OCI-LY7 (cell line): ENCODE measurements around the gene IL4I1. TPM values are rescaled to one million over a fixed set of nuclear protein-coding genes. Genes with fewer than 3 reads are reported as not detected.

Experiments used
- BruUV-seq: library from RNA; stranded (reverse); fragments of 400-500 nt; replicated peaks from 2 replicates; lab custom pipeline; 2021; lab: Mats Ljungman, UMichigan
- CTCF ChIA-PET: fragments of 300-600 bp; sonication (Branson Sonifier 250); formaldehyde crosslinking; loops from one replicate; lab custom pipeline; 2022; ENCODE audit warnings: antibody characterized with exemption; ENCODE audit not compliant: unreplicated experiment; lab: Charles Lee
- POLR2A ChIA-PET: fragments of 300-600 bp; sonication (Branson Sonifier 250); formaldehyde crosslinking; loops from one replicate; lab custom pipeline; 2022; ENCODE audit warnings: antibody characterized with exemption; lab: Charles Lee
- DNase-seq: peaks from one replicate; pipeline ENCODE4 v3.0.0-alpha.2; 2015; ENCODE audit warnings: low spot score
- H2AFZ ChIP-seq: fragments of 200-600 bp; sonication (generic), shearing (Covaris generic); 2 replicates; pipeline ENCODE4 v1.6.1; 2014; ENCODE audit warnings: mild to moderate bottlenecking, antibody characterized with exemption, low read length, moderate library complexity
- H3K27ac ChIP-seq: fragments of 200-600 bp; sonication (generic); 2 replicates; pipeline ENCODE4 v1.5.1; 2014; ENCODE audit warnings: mixed run types, low read depth, mild to moderate bottlenecking, moderate library complexity, low read length, inconsistent platforms; ENCODE audit not compliant: poor library complexity, severe bottlenecking
- H3K36me3 ChIP-seq: fragments of 200-600 bp; sonication (generic); 2 replicates; pipeline ENCODE4 v1.6.1; 2014; ENCODE audit warnings: mild to moderate bottlenecking, antibody characterized with exemption, low read length, moderate library complexity, mixed read lengths; ENCODE audit not compliant: insufficient read depth
- H3K4me1 ChIP-seq: fragments of 200-600 bp; sonication (generic); 2 replicates; pipeline ENCODE4 v1.5.1; 2014; ENCODE audit warnings: mild to moderate bottlenecking, low read length; ENCODE audit not compliant: insufficient read depth, poor library complexity, severe bottlenecking
- H3K4me2 ChIP-seq: fragments of 200-600 bp; sonication (generic); 2 replicates; pipeline ENCODE4 v1.6.1; 2014; ENCODE audit warnings: mild to moderate bottlenecking, low read length
- H3K4me3 ChIP-seq: fragments of 200-600 bp; sonication (generic); 2 replicates; pipeline ENCODE4 v1.5.1; 2014; ENCODE audit warnings: mild to moderate bottlenecking, low read depth, low read length; ENCODE audit not compliant: poor library complexity, severe bottlenecking
- H3K79me2 ChIP-seq: fragments of 200-600 bp; sonication (generic); 2 replicates; pipeline ENCODE4 v1.6.1; 2016; ENCODE audit warnings: low read depth, mild to moderate bottlenecking, low read length, moderate library complexity, mixed read lengths; ENCODE audit not compliant: insufficient read depth
- H3K9me2 ChIP-seq: fragments of 200-600 bp; sonication (generic); 2 replicates; pipeline ENCODE4 v1.6.1; 2016; ENCODE audit warnings: mild to moderate bottlenecking, low read length, mixed read lengths; ENCODE audit not compliant: insufficient read depth
- H3K9me3 ChIP-seq: fragments of 200-600 bp; sonication (generic); 2 replicates; pipeline ENCODE4 v1.6.1; 2014; ENCODE audit warnings: mild to moderate bottlenecking, mixed run types, low read length, mixed read lengths
- H4K20me1 ChIP-seq: fragments of 200-600 bp; sonication (generic); 2 replicates; pipeline ENCODE4 v1.6.1; 2014; ENCODE audit warnings: mild to moderate bottlenecking, antibody characterized with exemption, low read length, moderate library complexity, mixed read lengths; ENCODE audit not compliant: insufficient read depth
- EZH2phosphoT487 ChIP-seq: fragments of 200-600 bp; sonication (generic); IDR thresholded peaks from 2 replicates; pipeline ENCODE4 v1.6.1; 2018; ENCODE audit warnings: low read depth, borderline replicate concordance, mild to moderate bottlenecking, mixed run types, antibody characterized with exemption, low read length, moderate library complexity, mixed read lengths
- intact Hi-C: fragments of 100-400 bp; cut with micrococcal nuclease; formaldehyde crosslinking; loops from one replicate; pipeline ENCODE4 v1.10.0; 2022; ENCODE audit not compliant: unreplicated experiment
- total RNA-seq, 2 experiments: library from RNA; depleted of rRNA in 1 of 2; stranded (reverse); fragments of >200 nt in 1 of 2; shearing (Covaris generic) in 1 of 2; gene quantifications; 2 replicates each; pipeline ENCODE4 v1.2.3, GENCODE V29; 2014 to 2022
- TF ChIP-seq, protein P1 (sequence below): fragments of 200-600 bp; sonication (generic); conservative IDR thresholded peaks from 2 replicates; pipeline ENCODE4 v1.5.1; 2014; ENCODE audit warnings: mild to moderate bottlenecking, antibody characterized with exemption, low read length, moderate library complexity, mixed read lengths

IL4I1 gene
- total RNA-seq, 2 experiments from 2014 or later, result 0.25 to 1.7 TPM

DNA sequence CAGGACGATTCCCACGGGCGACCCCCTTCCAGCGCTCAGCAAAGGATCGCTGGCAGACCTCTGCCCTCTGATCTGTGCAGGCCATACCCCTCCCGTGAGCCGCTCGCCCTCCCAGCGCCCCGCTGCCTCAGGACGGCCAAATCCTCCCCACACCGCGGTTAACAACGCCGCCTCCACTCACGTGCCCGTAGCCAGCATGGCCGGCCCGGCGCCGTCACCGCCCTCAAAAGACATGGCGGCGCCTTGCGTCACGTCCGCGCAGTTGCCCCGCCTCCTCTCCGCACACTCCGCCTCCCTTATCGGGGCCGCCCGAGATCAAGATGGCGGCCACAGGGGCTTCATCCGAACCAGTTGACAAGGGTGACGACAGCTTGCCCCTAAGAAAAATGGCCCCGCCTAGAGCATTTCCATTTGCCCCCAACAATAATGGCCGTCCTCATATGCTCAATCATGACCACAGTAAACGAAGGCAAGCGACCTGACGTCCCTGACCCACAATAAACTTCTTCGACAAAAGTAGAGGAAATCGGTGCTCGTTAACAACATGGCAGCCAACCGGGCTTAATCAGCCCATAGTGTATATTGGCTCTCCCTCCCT, 20.2 kb downstream of the IL4I1 start:
- Histone ChIP-seq H3K79me2 (peaks cover 13% of the 10 kb centered on the region; the same call in 1 of the 2 replicates), H3K27ac (peak overlapping the region; percentile 80), H3K36me3 (peaks cover 13% of the 10 kb centered on the region; the same call in 1 of the 2 replicates), H3K4me1 (peaks cover 28% of the 10 kb centered on the region), H3K4me2 (peak overlapping the region; percentile 98), H3K4me3 (peak overlapping the region; percentile 90), H4K20me1 (no peaks in the 10 kb centered on the region), H3K9me3 (no peaks in the 10 kb centered on the region), H2AFZ (peak overlapping the region; percentile 84), H3K9me2 (no peaks in the 10 kb centered on the region)
- ChIA-PET POLR2A (interaction anchor here (0.5 to 1.4 kb wide), 4 partner anchors 9 to 52 kb away, joined by 3 read pairs; no protein-coding TSS in a partner anchor), CTCF (no interaction called here)
- intact Hi-C loops, result loop anchor here (1.0 to 5.0 kb wide), 4 partner anchors 48 to 284 kb away; partner anchors contain the start of genes ATF5, FUZ, NUP62 and PRR12
- no TSS peak for BruUV-seq
- TF ChIP-seq, protein P1, sequence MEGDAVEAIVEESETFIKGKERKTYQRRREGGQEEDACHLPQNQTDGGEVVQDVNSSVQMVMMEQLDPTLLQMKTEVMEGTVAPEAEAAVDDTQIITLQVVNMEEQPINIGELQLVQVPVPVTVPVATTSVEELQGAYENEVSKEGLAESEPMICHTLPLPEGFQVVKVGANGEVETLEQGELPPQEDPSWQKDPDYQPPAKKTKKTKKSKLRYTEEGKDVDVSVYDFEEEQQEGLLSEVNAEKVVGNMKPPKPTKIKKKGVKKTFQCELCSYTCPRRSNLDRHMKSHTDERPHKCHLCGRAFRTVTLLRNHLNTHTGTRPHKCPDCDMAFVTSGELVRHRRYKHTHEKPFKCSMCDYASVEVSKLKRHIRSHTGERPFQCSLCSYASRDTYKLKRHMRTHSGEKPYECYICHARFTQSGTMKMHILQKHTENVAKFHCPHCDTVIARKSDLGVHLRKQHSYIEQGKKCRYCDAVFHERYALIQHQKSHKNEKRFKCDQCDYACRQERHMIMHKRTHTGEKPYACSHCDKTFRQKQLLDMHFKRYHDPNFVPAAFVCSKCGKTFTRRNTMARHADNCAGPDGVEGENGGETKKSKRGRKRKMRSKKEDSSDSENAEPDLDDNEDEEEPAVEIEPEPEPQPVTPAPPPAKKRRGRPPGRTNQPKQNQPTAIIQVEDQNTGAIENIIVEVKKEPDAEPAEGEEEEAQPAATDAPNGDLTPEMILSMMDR, result no peak
- no peak for TF ChIP-seq EZH2phosphoT487
- DNase-seq, result peak; percentile 99

DNA sequence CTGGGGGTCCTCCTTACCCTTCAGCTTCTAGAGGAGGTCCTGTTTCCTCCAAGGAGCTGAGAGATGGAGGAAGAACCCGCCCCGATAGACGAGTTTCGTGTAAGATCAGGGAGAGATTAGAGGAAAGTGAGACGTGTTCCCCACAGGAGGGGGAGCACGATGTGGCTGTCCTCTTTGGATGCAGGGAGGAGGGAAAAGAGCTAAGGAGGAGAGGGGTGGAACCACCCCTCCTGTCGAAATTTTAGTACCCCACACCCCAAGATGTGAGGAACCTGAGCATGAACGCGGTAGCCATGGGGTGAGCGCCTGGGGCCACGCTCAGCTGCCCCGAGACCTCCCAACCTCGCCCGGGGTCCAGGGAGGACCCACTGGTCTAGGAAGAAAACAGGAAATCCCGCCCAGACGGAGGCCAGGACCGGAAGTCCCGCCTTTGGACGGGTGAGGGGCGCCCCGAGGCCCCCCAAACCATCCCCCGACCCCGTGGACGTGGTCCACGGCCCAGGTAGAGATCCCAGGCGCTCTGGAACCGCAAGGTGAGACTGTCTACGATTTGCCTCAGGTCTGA, 20.7 kb downstream of the IL4I1 start:
- no peaks in the 10 kb centered on the region for H4K20me1 ChIP-seq
- H3K9me2 ChIP-seq, result no peaks in the 10 kb centered on the region
- H3K36me3 ChIP-seq, result peaks cover 19% of the 10 kb centered on the region; the same call in 1 of the 2 replicates
- DNase-seq, result peak; percentile 76
- ChIA-PET POLR2A (interaction anchor here (0.5 to 1.4 kb wide), 3 partner anchors 8 to 52 kb away, joined by 3 read pairs; no protein-coding TSS in a partner anchor), CTCF (no interaction called here)
- intact Hi-C loops, result loop anchor here (2.0 to 5.0 kb wide), 2 partner anchors 63 to 284 kb away; partner anchors contain the start of genes FUZ and PRR12
- H3K4me1 ChIP-seq, result peaks cover 30% of the 10 kb centered on the region
- H2AFZ ChIP-seq, result peak overlapping the region; percentile 60; the same call in 1 of the 2 replicates
- peak overlapping the region; percentile 80 for H3K27ac ChIP-seq
- TF ChIP-seq, protein P1, result no peak
- TF ChIP-seq EZH2phosphoT487, result no peak
- peak overlapping the region; percentile 93 for H3K4me2 ChIP-seq
- peaks cover 13% of the 10 kb centered on the region; the same call in 1 of the 2 replicates for H3K79me2 ChIP-seq
- H3K9me3 ChIP-seq, result no peaks in the 10 kb centered on the region
- BruUV-seq, result TSS peak; percentile 64
- H3K4me3 ChIP-seq, result peak overlapping the region; percentile 90
